Lung (tissue), 12 donors: ENCODE results near the gene TMBIM6. TPM values are rescaled to one million over a fixed set of nuclear protein-coding genes. Genes with fewer than 3 reads are reported as not detected.
A peak's percentile ranks its signal among the peaks of the same experiment; 100 is the strongest.

Experiments used
- ATAC-seq: fragments of 200-7000 bp; cut with Tn5 transposase; one replicate; pipeline ENCODE4 v1.9.1; 2020; ENCODE audit warnings: moderate number of reproducible peaks; ENCODE audit not compliant: insufficient read depth, low FRiP score
- DNase-seq, 3 donors: peaks; one replicate each; pipeline ENCODE4 v3.0.0-alpha.2; 2013 to 2017
- H3K27ac ChIP-seq, 2 donors: one replicate each; pipeline ENCODE4 v1.5.1; 2013; ENCODE audit warnings: mild to moderate bottlenecking in 2 of 2, moderate library complexity in 2 of 2, control low read depth in 1 of 2, inconsistent platforms in 1 of 2, low read depth in 1 of 2, low read length in 1 of 2
- H3K27me3 ChIP-seq, 3 donors: one replicate each; pipeline ENCODE4 v1.5.1; 2013; ENCODE audit warnings: low read length in 2 of 3; ENCODE audit not compliant: control insufficient read depth in 3 of 3, insufficient read depth in 3 of 3
- H3K36me3 ChIP-seq, 4 donors: one replicate each; pipeline ENCODE4 v1.5.1; 2013; ENCODE audit warnings: low read length in 4 of 4, mild to moderate bottlenecking in 1 of 4, moderate library complexity in 1 of 4; ENCODE audit not compliant: control insufficient read depth in 4 of 4, insufficient read depth in 4 of 4
- H3K4me1 ChIP-seq, 5 donors: one replicate each; pipeline ENCODE4 v1.5.1; 2013; ENCODE audit warnings: low read length in 5 of 5, mild to moderate bottlenecking in 2 of 5, moderate library complexity in 1 of 5; ENCODE audit not compliant: control insufficient read depth in 5 of 5, insufficient read depth in 5 of 5
- H3K4me3 ChIP-seq: one replicate; pipeline ENCODE4 v1.5.1; 2013; ENCODE audit warnings: mild to moderate bottlenecking, control low read depth, moderate library complexity
- H3K9ac ChIP-seq, 2 donors: one replicate each; pipeline ENCODE4 v1.5.1; 2013; ENCODE audit warnings: low read length in 2 of 2, control low read depth in 1 of 2; ENCODE audit not compliant: insufficient read depth in 1 of 2
- H3K9me3 ChIP-seq, 4 donors: one replicate each; pipeline ENCODE4 v1.5.1; 2013; ENCODE audit warnings: low read length in 3 of 4, mild to moderate bottlenecking in 1 of 4, moderate library complexity in 1 of 4; ENCODE audit not compliant: control insufficient read depth in 4 of 4, insufficient read depth in 3 of 4
- WGBS, 2 donors: extraction: QIAGEN DNeasy Blood & Tissue Kit; methylation state at CpG; one replicate each; pipeline ENCODE4 v1.1.7; 2013; 5-methylcytosine and 5-hydroxymethylcytosine counted together
- polyA plus RNA-seq, 2 donors: library from polyadenylated mRNA; stranded (reverse); fragments of 200-250 nt; gene quantifications; one replicate each; pipeline ENCODE4 v1.2.1, GENCODE V29; 2013
- total RNA-seq, 2 donors: library from RNA; depleted of rRNA in 1 of 2; stranded (reverse); fragments of >200 nt in 1 of 2; gene quantifications; one replicate each; pipeline ENCODE4 v1.2.1, GENCODE V29; 2014 to 2021
- TF ChIP-seq, protein P1 (sequence below): IDR thresholded peaks from 2 replicates; pipeline ENCODE4 v1.5.1; 2012; ENCODE audit warnings: mild to moderate bottlenecking; ENCODE audit errors: control extremely low read depth, extremely low read depth
- donor health status: control.
- donor health status: control.
- donor health status: Bipolar disorder and iron deficiency.
- donor health status: healthy.
- donor health status: DM: yes; HTN: yes; CAD: no.

Gene TMBIM6
- total and polyA plus RNA-seq, 4 donors, result 231 to 661 (median 485) TPM

DNA sequence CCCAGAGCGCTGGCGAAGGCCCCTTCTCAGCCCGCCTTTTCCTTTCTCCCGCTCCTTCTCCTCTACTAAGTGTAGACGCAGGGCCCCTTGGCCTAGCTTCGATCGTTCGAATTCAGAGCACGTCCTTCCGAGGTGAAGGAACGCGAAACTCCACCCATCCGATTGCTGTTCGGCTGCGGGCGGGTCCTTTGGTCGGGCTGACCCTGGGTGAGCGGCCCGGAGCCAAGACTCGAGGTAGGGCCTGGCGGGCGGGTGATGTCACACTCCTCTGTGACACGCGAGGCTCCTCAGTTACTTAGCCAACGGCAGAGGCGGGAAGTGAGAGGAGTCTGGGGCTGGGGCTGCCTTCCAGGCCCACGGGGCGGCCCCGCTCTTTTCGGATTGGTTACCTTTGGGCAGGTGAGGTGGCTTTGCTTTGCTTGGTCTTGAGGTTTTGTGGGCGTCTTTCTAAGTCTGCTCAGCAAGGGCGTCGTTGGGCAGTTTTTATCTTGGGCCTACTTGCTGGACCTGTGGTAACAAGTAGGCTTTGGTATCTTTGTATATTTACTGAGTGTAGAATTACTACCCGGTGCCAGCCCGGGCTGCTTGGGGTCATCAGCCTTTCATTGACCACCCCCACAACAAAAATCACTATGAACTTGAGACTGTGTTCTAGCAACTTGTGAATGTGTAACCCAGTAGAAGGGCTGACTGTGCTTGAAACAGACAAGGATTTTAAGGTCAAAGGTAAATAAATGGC lies 694 bp downstream of the TMBIM6 start:
- H3K27me3 ChIP-seq, result no peaks in the 10 kb centered on the region
- peak; percentile 71 to 76 (median 73) for DNase-seq
- no peaks in the 10 kb centered on the region for H3K9me3 ChIP-seq
- TF ChIP-seq, protein P1, sequence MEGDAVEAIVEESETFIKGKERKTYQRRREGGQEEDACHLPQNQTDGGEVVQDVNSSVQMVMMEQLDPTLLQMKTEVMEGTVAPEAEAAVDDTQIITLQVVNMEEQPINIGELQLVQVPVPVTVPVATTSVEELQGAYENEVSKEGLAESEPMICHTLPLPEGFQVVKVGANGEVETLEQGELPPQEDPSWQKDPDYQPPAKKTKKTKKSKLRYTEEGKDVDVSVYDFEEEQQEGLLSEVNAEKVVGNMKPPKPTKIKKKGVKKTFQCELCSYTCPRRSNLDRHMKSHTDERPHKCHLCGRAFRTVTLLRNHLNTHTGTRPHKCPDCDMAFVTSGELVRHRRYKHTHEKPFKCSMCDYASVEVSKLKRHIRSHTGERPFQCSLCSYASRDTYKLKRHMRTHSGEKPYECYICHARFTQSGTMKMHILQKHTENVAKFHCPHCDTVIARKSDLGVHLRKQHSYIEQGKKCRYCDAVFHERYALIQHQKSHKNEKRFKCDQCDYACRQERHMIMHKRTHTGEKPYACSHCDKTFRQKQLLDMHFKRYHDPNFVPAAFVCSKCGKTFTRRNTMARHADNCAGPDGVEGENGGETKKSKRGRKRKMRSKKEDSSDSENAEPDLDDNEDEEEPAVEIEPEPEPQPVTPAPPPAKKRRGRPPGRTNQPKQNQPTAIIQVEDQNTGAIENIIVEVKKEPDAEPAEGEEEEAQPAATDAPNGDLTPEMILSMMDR, result no peak
- 0% methylated on average over 33 to 35 of the region's 35 CpGs for WGBS, 2 donors
- peaks cover 0 to 20% (median 4%) of the 10 kb centered on the region in 5 donors for H3K4me1 ChIP-seq
- peak; percentile 58 for ATAC-seq
- H3K36me3 ChIP-seq, result no peaks in the 10 kb centered on the region
- peak overlapping the region; percentile 91 to 100 for H3K9ac ChIP-seq
- H3K4me3 ChIP-seq, result peak overlapping the region; percentile 69
- peak overlapping the region; percentile 65 to 97 for H3K27ac ChIP-seq

DNA sequence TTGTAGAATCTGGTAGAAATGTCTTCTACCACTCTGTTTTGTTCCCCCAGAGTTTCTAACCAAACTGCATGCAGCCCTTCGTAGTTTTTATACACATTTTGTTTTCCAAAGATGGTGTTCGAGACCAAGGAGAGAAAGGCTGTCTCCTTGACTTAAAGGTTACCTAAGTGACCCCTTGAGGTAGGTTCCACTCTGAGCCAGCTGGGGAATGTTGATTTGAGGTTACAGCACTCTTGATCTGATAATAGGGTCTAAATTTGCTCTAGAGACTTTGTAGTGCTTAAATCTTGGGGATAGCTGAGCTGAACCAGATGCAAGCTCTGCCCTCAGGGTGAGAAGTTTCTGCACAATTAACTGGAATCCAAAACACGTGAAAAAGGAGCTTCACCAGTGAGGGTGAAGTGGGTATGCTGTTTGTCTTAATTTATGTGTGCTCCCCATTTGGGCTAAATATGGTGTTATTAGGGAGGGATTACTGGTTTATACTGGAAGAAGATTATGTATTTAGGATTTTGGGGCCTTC lies 3.1 kb downstream of the TMBIM6 start:
- WGBS, 2 donors, result 51 to 74% methylated on average over 3 of the region's 3 CpGs
- H3K9ac ChIP-seq, result no peak overlapping the region
- no peak overlapping the region for H3K4me3 ChIP-seq
- H3K27me3 ChIP-seq, result no peaks in the 10 kb centered on the region
- DNase-seq (no peak), ATAC-seq (no peak)
- H3K27ac ChIP-seq, result no peak overlapping the region
- no peaks in the 10 kb centered on the region for H3K9me3 ChIP-seq
- TF ChIP-seq, protein P1, result no peak
- peaks cover 0 to 25% (median 8%) of the 10 kb centered on the region in 5 donors for H3K4me1 ChIP-seq
- no peaks in the 10 kb centered on the region for H3K36me3 ChIP-seq

DNA sequence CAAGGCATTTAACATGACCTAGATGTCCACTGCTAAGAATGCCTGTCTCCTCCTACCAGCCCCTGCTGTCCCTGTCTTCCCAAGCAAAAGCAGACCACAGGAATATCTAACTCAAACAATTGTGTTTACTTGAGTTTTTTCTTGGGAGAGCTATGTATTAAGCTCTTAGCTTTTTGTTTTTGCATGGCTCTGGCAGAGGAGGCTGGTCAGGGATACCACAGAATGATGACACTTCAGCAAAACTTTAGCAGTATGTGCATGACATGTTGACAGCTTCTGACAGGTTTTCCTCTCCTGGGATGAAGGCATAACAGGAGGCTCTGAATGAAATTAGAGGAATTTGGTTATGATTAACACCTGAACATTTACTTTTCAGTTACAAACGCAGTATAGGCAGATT lies 6.9 kb downstream of the TMBIM6 start:
- no peak for DNase-seq
- no peak for ATAC-seq
- Histone ChIP-seq H3K4me3 (no peak overlapping the region), H3K27ac (no peak overlapping the region), H3K36me3 (peaks cover 2 to 14% (median 9%) of the 10 kb centered on the region in 4 donors), H3K9me3 (no peaks in the 10 kb centered on the region), H3K4me1 (peaks cover 0 to 40% (median 11%) of the 10 kb centered on the region in 5 donors), H3K9ac (no peak overlapping the region), H3K27me3 (no peaks in the 10 kb centered on the region)
- WGBS, 2 donors, result 41 to 68% methylated on average over 1 of the region's 1 CpG
- TF ChIP-seq, protein P1, result no peak
